AG09309 (cell line): ENCODE data around the gene YAP1.

ENCODE experiments used
- DNase-seq: peaks from one replicate; pipeline ENCODE4 v3.0.0-alpha.2; 2010; ENCODE audit warnings: low read depth
- H3K4me3 ChIP-seq: 2 replicates; pipeline ENCODE4 v1.5.1; 2011; ENCODE audit warnings: mild to moderate bottlenecking, low read depth, low read length, moderate library complexity; ENCODE audit not compliant: control insufficient read depth
- TF ChIP-seq, protein P1 (sequence below): IDR thresholded peaks from 2 replicates; pipeline ENCODE4 v1.5.1; 2011; ENCODE audit warnings: mild to moderate bottlenecking, low read depth, low read length, inconsistent platforms; ENCODE audit not compliant: insufficient read depth, control insufficient read depth; ENCODE audit errors: missing control alignments

YAP1 gene

DNA sequence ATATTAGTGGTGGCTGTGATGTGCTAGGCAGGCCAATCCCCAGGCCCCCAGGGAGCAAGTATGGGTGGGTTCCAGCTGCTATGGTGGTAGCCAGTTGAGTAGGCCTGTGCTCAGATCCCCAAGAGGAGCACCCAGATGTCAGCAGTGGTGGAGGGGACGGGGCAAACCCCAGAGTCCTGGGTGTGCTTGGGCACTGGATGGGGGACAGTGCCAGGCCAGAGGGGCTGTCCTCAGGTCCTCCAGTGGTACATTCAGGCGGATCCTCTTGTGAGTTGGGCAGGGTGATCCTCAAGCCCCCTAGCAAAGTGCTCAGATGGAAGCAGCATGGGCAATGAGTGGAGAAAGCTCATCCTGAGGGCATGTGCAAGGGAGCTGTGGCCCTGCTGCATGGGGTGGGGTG lies 37.0 kb upstream of the YAP1 start:
- DNase-seq, result no peak
- no peak overlapping the region for H3K4me3 ChIP-seq
- TF ChIP-seq, protein P1, sequence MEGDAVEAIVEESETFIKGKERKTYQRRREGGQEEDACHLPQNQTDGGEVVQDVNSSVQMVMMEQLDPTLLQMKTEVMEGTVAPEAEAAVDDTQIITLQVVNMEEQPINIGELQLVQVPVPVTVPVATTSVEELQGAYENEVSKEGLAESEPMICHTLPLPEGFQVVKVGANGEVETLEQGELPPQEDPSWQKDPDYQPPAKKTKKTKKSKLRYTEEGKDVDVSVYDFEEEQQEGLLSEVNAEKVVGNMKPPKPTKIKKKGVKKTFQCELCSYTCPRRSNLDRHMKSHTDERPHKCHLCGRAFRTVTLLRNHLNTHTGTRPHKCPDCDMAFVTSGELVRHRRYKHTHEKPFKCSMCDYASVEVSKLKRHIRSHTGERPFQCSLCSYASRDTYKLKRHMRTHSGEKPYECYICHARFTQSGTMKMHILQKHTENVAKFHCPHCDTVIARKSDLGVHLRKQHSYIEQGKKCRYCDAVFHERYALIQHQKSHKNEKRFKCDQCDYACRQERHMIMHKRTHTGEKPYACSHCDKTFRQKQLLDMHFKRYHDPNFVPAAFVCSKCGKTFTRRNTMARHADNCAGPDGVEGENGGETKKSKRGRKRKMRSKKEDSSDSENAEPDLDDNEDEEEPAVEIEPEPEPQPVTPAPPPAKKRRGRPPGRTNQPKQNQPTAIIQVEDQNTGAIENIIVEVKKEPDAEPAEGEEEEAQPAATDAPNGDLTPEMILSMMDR, result no peak

DNA sequence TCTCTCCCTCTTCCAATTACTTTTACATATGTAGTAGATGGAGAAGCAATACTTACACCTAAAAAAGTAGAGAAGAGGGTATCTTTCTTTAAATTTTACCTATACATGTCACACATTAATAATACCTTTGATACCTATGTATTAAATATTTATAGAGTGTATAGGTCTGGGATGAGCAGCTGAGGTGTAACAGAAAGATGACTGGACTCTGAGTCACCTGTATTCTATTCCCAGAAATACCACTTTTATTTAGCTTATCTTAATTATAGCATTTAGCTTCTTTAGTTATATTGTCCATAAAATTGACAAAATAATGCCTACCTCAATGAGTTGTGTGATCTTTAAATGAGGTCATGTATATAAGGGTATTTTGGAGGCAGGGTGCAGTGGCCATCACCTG lies 30.6 kb upstream of the YAP1 start:
- TF ChIP-seq, protein P1, result no peak
- no peak overlapping the region for H3K4me3 ChIP-seq
- DNase-seq, result no peak

DNA sequence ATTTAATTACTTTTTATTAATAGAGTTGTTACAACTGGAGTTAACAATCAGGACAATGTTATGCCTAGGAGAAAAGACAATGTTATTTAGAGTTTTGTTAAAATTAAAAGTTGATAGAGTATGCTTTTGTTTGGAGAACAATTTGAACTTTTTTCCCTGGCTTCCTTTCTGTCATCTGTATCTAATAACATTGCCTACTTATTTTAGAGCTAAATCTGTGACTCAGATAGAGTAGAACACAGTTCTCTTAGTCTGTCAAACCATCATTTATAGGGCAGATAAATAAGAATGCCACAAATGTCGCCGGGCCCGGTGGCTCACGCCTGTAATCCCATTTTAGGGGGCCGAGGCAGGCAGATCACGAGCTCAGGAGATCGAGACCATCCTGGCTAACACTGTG lies 28.9 kb upstream of the YAP1 start:
- no peak for DNase-seq
- TF ChIP-seq, protein P1, result no peak
- no peak overlapping the region for H3K4me3 ChIP-seq

DNA sequence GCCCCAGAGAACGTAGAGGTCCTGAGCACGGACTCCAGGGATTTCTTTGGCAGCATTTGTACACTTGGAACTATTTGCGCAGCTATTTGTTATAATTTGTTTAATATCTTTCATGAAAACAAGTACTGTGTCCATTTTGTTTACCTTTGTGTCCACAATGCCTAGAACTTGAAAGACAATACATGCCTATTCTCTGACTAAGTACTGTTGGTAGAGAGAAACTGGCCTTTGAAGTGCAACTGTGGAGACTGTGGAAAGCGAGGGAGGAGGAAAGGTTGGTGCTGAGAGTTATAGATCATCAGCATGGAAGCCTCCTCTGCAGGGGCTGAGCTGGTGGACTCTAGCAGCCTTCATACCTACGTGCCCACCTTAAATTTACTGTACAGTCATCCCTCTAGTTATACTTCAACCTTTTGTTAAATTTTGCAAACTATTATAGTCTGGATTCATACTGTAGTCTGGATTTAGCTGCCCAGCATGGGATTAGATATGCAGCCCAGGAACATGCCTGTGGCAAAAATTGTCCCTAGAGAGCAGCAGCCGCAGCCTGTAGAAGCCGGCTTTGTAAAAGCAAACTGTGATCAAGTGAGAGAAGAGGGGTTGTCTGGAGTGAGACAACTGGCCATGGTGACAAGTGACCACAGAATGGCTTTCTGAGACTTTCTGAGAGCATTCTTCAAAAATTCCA lies 24.2 kb upstream of the YAP1 start:
- no peak overlapping the region for H3K4me3 ChIP-seq

DNA sequence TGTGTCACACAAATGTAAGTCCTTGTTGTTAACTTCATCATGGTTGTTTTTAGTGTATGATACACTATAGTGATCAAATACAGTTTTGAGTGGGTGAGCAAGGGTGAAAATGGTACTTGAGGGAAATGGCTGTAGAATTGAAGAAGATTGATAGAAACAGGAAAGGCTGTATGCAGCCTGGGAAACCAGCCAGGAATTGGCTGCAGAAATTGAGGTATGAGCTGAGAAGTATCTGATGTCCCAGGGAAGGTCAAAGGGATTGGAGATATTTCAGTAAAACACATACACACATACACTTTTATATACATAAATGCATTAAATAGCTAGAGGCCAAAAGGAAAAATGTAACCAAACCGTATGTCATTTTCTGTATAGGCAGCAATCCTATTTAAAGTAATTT lies 13.1 kb upstream of the YAP1 start:
- TF ChIP-seq, protein P1, result no peak

More for the DNA sequence above, 24.2 kb upstream of the YAP1 start:
- no peak for DNase-seq
- TF ChIP-seq, protein P1, result no peak

DNA sequence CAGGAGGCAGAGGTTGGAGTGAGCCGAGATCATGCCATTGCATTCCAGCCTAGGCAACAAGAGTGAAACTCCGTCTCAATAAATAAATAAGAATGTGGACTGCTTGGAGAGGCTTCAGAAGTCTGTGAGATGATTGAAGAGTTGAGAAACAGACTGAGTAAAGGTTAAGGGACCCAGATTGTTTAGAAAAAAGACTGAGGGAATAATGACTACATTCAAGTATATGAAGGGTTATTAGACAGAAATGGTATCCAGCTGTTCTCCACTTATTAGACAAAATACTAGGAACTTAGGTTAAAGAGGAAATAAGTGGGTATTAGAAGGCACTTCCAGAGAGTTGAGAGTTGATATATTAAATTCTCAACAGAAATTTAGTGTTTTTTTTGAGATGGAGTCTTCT lies 10.5 kb upstream of the YAP1 start:
- DNase-seq, result no peak
- TF ChIP-seq, protein P1, result no peak
- no peak overlapping the region for H3K4me3 ChIP-seq

More for the DNA sequence above, 13.1 kb upstream of the YAP1 start:
- no peak overlapping the region for H3K4me3 ChIP-seq
- DNase-seq, result no peak
